Stimulated activated naive CD4-positive, alpha-beta T cell treated with Interleukin-2 at 50 U/mL for 16 hours (primary cell): ENCODE data around the gene R3HDM4.

Experiments used
- DNase-seq: peaks from one replicate; lab custom pipeline; 2025; lab: John Stamatoyannopoulos, UW

Gene R3HDM4

DNA sequence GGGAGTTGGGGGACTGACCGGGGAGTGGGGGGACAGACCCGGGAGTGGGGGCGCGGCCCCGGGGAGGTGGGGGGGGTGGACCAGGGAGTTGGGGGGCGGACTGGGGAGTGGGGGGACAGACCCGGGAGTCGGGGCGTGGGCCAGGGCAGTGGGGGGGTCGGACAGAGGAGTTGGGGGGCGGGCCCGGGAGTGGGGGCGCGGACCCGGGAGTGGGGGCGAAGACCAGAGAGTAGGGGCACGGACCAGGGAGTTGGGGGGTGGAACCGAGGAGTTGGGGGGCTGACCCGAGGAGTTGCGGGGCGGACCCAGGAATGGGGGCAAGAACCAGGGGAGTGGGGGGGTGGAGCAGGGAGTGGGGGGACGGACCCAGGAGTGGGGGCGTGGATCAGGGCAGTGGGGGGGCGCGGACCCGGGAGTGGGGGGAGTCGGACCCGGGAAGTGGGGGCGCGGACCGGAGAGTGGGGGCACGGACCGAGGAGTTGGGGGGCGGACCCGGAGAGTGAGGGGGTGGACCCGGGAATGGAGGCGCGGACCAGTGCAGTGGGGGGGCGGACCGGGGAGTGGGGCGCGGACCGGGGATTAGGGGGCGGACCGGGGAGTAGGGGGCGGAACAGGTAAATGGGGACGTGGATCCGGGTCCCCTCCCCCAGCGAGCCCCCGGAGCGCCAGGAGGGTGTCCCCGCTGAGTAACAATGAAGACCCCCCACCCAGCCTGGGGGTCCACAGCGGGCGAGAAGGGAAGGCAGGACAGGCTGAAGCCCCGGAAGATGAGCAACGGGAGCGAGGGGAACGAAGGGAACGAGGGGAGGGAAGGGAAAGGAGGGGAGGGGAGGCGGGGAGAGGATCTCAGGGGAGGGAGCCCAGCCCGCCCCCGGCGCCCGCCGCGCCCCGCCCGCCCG lies 589 bp downstream of the R3HDM4 start:
- DNase-seq = peak; percentile 15

DNA sequence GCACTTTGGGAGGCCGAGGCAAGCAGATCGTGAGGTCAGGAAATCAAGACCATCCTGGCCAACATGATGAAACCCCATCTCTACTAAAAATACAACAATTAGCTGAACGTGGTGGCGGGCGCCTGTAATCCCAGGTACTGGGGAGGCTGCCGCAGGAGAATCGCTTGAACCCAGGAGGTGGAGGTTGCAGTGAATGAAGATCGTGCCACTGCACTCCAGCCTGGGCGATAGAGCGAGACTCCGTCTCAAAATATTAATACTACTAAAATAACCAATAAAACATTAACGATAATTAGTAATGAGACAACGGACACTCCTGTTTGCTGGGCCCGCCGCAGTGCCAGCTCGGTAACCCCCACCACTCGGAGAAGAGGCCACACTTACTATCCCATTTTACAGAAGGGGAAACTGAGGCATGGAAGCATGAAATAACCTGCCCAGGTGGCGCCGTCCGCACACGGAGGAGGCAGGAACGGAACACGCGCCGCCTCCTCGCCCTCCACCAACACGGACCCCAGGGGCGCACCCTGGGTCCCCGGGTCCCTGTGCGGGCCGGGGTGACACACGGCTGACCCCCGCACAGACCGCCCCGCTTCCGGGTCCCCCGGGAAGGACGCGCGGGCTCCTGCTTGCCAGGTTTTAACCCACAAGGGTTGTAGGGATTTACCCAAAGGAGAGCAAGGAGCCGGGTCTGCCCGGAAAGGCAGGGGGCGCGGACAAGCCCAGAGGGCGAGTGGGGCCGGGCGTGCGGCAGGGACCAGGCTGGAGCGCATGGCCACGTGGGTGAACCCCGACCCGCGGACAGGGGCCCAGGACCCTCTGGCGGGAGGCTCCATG lies 1.6 kb downstream of the R3HDM4 start:
- DNase-seq = no peak

DNA sequence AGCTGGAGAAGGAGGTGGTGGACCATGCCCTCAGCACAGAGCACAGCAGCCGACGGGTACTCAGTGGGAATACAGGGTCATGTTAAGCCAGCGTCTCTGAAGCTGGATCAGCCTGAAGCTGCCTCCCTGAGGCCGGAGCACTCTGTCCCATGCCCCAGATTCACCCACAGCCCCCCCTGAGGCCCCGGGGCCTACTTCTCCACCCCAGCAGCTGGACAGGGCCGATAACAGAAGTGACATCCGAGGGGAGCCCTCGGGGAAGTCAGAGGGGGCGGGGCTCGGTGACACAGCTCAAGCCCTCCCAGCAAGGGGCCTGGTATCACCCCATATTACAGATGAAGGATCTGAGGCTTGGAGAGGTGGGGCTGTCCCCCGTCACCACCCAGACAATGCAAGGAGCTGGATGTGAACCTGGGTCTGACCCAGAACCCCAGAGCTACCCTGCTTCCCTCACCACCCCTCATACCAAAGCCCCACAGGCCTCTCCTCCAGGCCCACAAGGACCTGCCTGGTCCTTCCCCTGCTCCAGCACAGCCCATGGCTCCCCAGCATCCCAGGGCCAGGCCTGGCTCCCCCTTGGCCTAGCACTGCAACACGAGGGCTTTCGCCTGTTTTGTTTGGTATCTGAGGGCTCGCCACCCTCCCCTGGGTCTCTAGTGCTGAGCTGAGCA lies 5.7 kb downstream of the R3HDM4 start:
- DNase-seq = no peak

DNA sequence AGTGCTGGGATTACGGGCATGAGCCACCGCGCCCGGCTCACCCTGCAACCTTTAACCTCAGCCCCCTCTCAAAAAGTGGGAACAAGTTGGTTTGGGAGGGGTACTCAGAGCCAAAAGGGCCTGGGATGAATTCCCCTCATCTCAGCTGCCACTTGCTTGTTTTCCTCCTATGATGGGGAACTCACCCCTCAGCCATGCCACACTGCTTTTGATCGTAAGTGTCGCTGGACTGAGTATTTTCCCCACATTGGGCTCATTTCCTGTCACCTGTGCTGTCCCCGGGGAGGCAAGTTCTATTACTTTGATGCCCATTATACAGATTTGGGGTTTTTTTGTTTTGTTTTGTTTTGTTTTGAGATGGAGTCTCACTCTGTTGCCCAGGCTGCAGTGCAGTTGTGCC lies 6.5 kb downstream of the R3HDM4 start:
- no peak for DNase-seq

DNA sequence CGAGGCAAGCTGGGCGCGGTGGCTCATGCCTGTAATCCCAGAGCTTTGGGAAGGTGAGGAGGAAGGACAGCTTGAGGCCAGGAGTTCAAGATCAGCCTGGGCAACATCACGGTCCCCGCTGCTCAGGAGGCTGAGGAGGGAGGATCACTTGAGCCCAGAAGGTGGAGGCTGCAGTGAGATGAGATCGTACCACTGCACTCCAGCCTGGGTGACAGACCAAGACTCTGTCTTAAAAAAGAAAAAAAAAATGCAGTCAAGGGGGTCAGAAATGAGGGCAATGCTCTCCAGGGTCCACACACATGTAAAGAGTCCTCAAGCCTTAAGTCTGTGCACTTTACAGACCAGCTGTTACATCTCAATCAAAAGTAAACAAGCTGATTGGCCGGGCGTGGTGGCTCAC lies 8.5 kb downstream of the R3HDM4 start:
- DNase-seq = no peak

DNA sequence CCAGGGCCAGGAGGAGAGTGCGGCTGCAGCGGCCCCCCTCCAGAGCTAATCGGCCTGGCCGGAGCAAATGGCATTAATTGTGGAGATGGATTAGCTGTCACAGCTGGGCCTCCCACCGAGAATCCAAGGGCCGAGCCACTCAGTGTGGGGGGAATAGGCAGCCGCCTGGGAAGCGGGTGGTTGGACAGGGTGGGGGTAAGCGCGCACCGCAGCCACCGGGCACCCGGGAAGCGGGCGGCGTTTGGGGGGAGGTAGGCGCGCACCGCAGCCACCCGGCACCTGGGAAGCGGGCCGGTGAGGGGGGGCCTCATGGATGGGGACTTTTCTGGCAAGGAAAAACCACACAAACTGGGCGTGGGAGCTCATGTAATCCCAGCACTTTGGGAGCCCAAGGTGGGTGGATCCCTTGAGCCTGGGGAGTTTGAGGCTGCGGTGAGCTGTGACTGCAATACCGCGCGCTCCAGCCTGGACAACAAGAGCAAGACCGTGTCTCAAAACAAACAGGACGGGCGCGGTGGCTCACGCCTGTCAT lies 9.7 kb downstream of the R3HDM4 start:
- no peak for DNase-seq

DNA sequence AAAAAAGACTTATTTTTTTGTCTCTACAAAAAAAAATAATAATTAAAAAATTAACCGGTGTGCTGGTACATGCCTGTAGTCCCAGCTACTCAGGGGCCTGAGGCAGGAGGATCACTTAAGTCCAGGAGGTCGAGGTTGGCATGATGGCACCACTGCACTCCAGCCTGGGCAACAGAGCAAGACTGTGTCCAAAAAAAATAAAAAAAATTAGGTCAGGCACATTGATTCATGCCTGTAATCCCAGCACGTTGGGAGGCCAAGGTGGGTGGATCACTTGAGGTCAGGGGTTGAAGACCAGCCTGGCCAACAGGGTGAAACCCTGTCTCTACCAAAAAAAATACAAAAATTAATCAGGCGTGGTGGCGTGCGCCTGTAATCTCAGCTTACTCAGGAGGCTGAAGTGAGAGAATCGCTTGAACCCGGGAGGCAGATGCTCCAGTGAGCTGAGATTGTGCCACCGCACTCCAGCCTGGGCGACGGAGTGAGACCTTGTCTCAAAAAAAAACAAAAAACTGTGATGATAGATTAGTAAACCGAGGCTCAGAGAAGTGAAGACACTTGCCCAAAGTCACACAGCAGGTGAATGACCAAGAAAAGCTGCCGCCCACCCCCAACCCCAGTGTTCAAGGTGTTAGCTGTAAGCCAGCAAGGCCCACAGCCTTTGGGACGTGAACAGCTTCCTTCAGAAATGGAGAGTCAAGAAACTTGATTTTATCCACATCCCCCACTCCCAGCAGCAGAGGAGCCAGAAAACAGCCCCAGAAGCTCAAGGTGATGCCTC lies 10.4 kb downstream of the R3HDM4 start:
- DNase-seq = no peak

DNA sequence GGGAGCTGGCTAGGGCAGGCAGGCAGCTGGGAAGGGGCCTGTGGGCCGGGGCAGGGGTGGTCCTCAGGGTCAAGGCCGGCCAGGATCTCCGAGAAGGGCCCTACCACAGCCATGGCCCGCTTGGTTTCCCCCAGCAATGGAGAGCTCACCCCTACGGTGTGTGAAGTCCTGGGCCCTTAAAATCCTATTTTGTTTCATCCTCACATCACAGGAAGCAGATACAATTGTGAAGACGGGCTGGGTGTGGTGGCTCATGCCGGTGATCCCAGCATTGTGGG lies 11.0 kb downstream of the R3HDM4 start:
- no peak for DNase-seq

DNA sequence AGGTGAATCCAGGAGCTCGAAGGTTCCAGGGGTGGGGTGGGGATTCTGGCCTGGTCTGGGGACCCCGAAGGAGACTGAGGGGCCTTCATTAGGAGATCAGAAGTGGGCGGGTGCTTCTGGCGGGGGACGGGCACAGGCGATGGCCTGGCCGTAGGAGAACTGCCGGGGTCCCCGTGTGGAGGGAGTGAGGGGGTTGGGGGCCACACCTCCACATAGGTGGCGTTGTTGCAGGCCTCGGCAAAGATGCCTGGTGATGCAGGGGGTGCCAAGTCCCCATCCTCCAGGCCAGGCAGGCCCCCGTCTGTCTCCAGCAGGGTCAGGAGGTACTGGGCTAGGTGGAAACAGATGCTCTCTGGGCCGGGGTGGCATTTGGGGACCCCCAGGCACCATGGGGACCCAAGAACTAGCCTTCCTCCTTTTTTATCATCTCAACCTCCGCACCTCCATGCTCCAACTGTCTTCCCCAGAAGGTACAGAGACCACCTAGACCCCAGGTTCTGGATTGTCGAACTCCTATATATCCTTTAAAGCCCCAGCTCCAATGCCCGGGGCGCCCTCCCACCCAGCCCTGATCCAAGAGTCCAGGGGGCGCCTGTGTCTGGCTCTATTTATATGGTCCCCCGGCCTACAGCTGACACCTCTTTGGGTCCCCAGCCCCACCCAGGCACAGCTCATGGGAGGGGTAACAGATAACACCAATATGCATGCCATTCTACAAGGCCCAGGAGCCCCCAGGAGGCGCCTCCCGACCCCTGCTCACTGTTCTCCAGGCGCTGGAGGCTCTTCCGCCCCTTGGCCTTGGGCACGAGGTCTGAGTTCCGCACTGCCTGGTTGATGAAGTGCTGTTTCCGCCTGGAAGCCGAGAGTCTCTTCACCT lies 11.6 kb downstream of the R3HDM4 start:
- no peak for DNase-seq

DNA sequence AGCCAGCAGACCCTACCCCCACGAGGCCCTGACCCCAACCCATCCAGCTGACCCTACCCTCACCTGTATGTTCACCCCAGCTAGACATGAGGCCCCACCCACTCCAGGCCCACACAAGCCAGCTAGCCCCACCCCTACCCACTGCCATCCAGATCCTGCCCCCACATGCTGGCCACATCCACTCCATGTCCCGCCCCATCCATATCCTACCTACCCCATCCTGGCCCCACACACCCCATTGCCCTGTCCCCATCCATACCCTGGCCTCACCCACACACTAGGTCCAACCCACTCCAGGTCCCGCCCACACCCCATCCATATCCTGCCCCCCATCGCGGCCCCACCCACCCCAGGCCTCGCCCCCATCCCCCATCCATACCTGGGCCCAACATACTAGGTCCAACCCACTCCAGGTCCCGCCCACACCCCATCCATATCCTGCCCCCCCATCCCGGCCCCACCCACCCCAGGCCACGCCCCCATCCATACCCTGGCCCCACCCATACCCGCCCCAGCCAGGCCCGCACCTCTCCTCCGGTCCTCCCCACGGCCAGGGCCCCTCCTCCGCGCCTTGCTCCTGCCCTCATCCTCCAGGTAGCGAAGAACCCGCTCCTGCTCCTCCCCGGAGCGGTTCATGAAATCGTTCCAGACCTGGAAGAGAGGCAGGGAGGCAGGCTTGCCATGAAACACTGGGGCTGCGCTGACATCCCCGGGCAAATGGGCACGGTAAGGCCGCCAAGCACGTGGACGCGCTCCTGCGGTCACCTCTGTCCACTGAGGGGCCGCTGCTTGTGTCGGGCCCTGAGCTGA lies 12.5 kb downstream of the R3HDM4 start:
- no peak for DNase-seq

DNA sequence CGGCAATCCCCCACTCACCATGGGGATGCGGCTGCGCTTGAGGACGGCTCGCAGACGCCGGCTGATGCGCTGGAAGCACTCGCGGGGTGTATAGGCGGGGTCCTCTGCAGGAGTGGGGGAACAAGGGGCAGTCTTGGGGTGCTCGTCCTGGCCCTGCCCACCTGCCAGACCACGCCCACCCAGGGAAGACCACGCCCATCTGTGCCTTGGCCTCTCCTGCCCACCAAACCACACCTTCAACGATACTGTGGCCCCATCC lies 13.0 kb downstream of the R3HDM4 start:
- DNase-seq = no peak

DNA sequence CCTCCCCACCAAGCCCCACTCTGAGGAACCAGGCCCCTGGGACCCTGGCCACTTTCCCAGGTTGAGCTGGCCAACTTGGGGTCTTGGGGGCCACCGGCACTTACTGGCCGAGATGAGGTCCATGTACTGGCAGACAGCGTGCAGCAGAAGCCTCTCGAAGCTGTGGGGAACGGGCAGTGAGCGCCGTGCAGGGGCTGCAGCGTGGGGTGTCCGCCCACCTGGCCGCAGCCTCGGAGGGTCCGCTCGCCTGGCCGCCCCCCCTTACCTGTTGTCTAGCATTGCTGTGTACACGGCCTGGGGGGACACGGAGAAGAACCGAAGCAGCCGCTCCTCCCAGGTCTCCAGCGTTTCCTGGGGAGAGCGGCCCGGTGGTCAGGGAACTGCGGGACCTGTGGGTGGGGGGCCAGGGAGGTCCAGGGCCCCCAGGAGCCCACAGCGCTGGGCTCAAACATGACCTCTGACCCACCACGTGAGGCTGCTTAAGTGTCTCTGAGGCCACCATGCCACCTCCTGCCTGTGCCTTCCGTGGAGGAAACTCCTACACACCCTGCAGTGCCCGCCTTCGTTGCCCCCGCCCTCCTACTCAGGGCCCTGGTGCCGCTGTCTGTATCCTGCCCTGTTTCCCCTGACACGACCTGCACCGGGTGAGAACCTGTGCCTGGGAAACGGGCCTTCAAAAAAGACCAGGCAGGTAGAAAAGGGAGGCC lies 13.5 kb downstream of the R3HDM4 start:
- no peak for DNase-seq

DNA sequence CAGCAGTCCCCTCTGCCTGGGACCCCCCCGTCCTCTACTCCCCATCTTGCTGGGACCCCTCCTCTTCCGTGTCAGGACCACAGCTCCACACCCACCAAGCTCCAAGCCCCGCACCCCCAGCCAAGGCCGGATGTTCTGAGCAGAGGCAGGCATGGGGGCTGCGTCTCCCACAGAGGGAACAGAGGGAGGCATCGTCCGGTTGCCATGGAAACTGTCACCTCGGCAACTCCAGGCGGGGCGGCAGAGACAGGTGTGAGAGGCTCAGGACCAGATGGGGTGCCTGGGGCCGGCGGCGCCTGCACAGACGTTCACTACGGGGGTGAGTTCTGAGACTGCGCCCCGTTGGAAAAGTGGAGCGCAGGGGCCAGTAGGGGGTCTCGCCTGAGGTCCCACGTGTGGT lies 14.4 kb downstream of the R3HDM4 start:
- no peak for DNase-seq

DNA sequence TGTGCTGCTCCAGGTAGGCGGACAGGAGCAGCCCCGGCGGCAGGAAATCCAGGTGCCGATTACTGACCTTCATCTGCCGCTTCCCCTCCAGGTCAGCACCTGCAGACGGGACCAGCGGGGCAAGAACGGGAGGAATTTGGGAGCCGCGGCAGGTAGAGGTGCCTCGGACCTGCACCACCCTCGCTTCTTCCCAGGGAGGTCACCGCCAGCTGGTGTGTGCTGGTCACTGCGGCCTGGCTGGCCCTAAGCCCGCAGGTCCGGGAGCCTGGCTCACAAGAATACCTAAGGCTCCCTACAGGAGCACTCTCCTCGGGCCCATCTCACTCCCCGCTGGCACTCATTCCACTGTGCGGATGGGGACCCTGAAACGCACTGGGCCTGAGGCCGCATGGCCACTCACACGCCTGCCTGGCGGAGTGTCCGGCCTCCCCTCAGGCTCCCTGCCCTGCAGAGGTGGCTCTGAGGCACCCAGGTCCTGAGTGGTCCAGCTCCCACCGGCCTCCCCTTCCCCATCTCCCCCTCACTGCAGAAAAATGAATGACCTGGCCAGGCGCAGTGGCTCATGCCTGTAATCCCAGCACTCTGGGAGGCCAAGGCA lies 15.5 kb downstream of the R3HDM4 start:
- no peak for DNase-seq

DNA sequence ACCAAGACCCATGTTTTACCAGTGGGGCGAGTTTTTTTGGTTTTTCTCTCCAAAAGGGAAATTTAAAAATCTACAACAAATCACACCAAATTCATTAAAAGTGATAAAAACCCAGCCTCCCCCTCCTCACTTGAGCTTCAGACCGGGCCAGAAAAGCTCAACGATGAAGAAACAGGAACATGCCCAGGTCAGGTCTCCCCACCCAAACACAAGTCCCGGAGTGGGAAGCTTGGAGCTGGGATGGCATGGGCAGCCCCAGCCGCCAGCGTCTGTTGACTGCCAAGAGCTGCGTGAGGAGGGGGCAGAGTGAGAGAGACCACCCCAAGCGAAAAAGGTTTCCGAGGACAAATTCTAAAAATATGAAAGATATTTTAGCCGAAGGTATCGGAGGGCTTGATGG lies 16.0 kb downstream of the R3HDM4 start:
- DNase-seq = no peak

DNA sequence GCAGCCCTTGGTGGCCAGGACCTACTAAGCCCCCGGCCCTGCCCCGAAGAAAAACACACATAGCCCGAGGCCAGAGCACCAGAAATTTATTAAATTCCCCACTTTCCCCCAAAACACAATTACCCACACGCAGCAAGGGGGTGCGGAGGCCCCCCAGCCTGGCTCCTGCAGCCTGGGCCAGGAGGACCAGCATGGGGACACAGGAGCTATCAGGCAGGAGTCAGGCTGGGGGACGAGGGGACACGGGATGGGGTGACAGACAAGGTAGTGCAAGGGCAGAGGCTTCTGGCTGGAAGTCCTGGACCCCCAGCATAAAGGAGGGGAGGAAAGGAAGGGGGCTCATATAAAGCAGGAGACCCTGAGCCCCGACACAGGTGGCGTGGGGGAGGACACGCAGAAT lies 16.6 kb downstream of the R3HDM4 start:
- no peak for DNase-seq

DNA sequence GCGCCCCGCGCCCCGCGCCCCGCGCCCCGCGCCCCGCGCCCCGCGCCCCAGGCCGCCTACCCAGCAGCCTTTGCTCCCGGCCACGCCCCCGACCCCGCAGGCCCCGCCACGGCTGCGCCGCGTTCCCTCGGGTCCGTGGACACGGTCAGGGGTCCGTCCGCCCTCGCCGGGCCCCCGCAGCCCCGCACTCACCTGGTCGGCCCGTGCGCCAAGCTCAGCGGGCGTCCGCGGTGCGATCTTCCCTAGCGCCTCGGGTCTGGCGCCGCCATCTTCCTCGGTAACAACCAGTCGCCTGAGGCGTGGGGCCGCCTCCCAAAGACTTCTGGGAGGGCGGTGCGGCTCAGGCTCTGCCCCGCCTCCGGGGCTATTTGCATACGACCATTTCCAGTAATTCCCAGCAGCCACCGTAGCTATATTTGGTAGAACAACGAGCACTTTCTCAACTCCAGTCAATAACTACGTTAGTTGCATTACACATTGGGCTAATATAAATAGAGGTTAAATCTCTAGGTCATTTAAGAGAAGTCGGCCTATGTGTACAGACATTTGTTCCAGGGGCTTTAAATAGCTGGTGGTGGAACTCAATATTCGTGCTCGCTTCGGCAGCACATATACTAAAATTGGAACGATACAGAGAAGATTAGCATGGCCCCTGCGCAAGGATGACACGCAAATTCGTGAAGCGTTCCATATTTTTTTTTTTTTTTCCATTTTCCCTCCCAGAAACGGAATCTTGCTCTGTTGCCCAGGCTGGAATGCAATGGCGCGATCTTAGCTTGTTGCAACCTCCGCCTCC lies 19.9 kb downstream of the R3HDM4 start, which contains the start of the genes MED16 and RNU6-9:
Gene MED16 (minus strand): TSS at position 294 of the 796 bp plus-strand sequence. CDS start 2,056 bp downstream, outside the sequence.
Gene RNU6-9 (plus strand): TSS at position 591 of the 796 bp plus-strand sequence.
- DNase-seq = peak; percentile 83

DNA sequence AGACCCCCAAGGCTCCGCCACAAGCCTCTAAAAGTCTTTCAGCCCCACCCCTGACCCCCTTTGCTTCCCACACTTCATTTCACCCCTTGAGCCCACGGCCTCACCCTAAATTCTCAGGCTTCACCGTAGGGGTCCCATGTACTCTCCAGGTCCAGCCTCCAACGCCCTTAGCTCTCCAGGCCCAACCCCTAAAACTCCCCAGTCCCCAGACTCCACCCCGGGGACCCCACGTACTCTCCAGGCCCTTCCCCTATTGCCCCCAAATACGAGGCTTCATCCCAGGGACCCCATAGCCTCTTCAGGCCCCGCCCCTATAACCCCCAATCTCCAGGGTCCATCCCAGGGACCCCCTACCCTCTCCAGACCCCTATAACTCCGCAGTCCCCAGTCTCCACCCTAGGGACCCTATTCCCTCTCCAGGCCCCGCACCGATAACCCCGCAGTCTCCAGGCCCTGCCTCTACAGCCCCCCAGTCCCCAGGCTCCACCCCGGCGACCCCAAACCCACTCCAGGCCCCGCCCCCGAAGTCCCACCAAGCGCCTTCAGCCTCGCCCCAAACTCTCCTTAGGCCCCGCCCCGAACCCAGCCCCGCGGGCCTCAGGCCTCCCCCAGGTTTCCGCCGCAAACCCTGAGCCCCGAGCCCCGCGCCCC lies 20.7 kb downstream of the R3HDM4 start:
- no peak for DNase-seq
